GM11168 (cell line): ENCODE results near the gene PLXDC1.
"Not testable (repeated sequence)": the region's sequence is repeated elsewhere in the genome, so short reads cannot be mapped to it uniquely, and the experiment has no call there.

Experiments used
- in situ Hi-C: fragments of 300-500 bp; cut with MboI; formaldehyde crosslinking; loops from one replicate; pipeline ENCODE4 v1.12.0; 2022; ENCODE audit warnings: low sequenced_read_pairs; ENCODE audit not compliant: unreplicated experiment

PLXDC1 gene

DNA sequence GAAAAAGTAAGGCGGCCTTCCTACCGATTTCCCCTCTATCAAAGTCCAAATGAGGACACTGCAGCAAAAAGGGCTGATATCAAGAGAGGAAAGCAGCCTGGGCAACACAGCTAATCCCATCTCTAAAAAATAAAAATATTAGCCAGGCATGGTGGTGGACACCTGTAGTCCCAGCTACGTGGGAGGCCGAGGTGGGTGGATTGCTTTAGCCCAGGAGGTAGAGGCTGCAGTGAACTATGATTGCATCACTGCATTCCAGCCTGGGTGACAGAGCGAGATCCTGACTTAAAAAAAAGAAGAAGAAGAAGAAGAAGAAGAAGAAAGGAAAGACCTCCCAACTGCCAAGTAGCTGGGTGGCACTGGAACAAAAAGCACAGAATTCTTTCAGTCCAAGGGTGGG lies 31.6 kb upstream of the PLXDC1 start:
- in situ Hi-C loops = no loop called here

GRCh38 chr17:39181303-39181702 lies 29.9 kb upstream of the PLXDC1 start:
- in situ Hi-C loops = no loop called here

DNA sequence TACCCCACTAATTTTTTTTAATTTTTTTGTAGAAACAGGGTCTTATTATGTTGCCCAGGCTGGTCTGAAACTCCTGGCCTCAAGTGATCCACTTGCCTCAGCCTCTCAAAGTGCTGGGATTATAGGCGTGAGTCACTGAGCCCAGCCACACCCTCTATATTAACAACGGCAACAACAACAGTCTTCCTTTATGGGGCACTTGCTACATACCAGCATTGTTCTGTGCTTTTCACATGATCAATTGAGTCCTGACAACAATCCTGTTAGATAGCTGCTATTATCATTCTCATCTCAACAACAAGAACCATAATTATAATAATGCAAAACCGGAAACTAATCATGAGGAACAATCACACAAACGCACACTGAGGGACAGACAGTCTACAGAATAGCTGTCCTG lies 27.1 kb upstream of the PLXDC1 start:
- in situ Hi-C loops = no loop called here

DNA sequence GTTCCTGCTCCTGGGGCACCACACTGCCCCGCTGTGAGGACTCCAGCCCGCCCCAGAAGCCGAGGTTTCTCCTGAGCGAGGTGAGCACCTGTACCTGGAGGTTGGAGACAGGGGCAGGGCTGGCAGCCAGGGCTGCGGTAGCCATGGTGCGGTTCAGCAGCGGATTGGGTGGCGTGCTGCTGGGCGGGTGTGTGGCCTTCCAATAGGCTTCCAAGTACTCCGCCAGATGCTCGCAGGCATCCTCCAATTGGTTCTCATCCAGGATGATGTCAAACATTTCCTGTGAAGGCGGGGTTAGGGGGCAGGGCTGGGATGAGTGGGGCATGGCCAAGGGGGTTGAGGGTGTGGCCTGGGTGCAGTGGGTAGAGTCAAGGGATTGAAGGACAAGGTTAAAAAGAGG lies 25.8 kb upstream of the PLXDC1 start:
- in situ Hi-C loops = no loop called here

- in situ Hi-C loops = no loop called here
These were observed 24.3 kb upstream of the PLXDC1 start for GRCh38 chr17:39175695-39176093.

DNA sequence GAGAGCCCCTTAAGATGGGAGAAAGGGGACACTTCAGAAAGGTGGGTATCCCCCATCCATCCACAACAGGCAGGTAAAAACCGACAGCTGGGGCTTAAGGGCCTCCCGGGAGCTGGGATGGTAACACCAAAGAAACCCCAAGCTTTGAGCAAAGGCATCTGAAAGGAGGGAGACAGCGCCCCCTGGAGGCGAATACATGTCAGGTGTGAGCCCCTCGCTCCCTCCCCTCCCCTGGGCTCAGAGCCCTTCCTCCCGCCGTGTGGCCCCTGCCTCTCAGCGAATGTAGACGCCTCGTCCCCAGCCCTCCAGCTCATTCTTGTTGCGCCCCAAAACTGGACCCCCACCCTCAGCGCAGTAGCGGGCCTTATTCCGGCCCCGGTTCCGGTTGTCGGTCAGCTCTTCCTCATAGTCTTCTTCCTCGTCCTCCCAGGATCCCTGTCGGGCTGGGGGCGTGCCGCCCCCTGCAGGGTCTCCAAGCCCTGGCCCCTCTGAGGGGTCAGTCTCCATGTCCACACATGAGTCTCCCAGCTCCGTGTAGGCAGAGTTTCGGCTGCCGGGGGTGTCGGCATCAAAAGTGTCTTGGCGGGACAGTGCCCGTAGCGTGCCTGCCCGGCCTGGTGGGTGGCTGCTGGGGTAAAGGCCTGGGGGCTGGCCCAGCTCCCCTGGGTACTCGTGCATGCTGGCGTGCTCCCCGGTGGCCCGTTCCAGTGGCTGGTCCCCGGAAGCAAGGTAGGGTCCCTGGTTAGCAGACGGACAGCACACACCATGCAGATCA lies 23.7 kb upstream of the PLXDC1 start:
- in situ Hi-C loops = no loop called here

- in situ Hi-C loops = no loop called here
These were observed 22.3 kb upstream of the PLXDC1 start for GRCh38 chr17:39173526-39174274.

- in situ Hi-C loops = no loop called here
These were observed 21.6 kb upstream of the PLXDC1 start for GRCh38 chr17:39173080-39173479.

DNA sequence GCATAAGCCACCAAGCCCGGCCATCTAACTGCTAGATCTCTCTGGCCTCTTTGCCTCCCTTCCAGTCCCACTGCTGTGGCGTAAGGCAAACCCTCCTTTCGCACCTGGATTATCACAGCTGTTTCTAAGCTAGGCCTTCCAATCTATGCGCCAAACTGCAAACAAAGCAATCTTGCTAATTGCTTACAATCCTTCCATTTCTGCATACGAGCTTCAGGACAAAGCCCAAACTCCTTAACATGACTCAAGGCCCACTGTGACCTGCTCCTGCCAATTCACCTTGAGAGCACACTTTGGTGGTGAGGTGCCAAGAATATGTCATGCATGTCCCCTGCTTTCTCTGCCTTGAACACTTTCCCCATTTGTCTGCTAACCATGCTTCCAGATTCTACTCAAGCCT lies 20.5 kb upstream of the PLXDC1 start:
- in situ Hi-C loops = no loop called here

DNA sequence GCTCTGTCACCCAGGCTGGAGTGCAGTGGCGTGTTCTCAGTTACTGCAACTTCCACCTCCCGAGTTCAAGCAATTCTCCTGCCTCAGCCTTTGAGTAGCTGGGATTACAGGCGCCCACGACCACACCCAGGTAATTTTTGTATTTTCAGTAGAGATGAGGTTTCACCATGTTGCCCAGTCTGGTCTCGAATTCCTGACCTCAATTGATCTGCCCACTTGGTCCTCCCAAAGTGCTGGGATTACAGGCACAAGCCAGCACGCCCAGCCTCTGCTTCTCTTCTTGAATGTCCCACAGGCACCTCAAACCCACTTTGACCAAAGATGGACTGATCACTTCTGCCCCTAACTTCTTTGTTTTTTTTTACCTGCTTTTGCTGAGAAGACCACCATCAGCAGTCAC lies 19.1 kb upstream of the PLXDC1 start:
- in situ Hi-C loops = no loop called here

- in situ Hi-C loops = no loop called here
These were observed 18.7 kb upstream of the PLXDC1 start for GRCh38 chr17:39170109-39170508.

DNA sequence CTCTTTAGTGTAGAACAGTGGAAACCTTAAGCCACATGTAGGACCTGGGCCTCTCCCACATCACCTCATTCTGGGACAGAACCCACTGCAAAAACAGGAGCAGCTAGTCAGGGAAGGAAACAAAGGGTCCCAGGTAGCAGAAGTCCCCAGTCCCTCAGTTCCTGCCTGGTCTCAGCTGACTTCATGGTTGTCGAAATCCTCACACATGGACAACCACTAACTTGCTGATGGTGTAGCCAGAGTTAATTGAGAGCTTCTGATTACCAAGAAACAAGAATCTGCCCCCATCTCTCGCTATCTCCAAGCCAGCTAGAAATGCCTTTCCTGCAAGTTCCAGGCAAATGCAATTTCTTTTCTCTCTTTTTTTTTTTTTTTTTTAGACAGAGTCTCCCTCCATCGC lies 18.1 kb upstream of the PLXDC1 start:
- in situ Hi-C loops = no loop called here

DNA sequence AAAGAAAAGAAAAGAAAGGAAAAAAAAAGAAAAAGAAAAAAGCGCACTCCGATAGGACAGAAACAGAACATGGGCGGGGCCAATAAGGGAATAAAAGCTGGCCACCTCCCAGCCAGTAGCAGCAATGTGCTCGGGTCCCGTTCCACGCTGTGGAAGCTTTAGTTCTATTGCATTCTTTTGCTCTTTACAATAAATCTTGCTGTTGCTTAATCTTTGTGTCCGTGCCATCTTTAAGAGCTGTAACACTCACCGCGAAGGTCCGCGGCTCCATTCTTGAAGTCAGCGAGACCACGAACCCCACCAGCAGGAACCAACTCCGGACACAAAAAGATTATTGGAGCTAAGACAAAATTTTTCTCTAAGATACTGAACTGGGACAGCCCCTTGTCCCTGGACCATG lies 17.7 kb upstream of the PLXDC1 start:
- in situ Hi-C loops = no loop called here

DNA sequence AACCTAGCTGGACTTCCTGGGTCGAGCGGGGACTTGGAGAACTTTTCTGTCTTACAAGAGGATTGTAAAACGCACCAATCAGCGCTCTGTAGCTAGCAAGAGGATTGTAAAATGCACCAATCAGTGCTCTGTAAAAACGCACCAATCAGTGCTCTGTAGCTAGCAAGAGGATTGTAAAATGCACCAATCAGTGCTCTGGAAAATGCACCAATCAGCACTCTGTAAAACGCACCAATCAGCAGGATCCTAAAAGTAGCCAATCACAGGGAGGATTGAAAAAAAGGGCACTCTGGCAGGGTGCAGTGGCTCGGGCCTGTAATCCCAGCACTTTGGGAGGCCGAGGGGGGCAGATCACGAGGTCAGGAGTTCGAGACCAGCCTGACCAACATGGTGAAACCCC lies 17.1 kb upstream of the PLXDC1 start:
- in situ Hi-C loops = not testable (repeated sequence)

GRCh38 chr17:39167476-39167875 lies 16.0 kb upstream of the PLXDC1 start:
- in situ Hi-C loops = no loop called here

DNA sequence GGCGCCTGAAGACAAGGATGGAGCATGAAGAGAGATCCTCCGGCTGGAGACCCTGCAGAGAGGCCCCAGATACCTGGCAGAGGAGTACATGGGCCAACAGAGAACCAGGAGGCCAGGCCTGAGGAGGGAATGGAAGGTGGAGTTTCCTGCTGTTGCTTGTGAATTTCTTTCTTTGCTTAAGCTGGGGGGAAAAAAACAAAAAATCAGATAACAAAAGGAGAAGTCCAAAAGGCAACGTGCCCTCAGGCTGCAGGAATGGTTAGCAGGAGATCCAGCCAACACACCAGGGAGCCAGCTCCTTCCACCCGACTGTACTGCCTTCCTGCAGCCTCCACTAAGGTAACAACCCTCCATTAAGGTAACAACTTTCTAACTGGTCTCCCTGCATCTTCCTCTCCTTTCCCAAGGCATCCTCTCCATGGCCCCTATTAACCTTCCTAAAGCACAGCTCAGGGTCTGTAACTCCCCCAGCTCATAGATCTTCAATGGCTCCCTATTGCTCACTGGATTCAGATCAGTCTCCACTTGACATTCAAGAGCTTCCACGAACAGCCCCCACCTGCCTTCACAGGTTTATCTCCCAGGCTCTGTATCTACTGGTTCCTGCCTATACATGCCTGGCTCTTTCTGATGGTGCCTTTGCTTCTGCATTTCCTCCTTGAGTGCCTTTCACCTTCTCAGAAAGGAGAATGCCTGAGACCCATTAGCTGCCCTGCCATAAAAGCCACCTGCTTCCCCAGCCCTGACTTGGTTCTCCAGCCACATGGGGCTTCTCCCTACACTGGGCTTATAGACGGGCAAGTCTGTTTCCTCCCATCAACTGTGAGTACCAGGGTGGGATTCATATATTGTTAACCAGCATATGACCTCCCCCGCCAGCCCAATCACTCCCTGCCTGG lies 15.2 kb upstream of the PLXDC1 start:
- in situ Hi-C loops = no loop called here

- in situ Hi-C loops = no loop called here
These were observed 14.5 kb upstream of the PLXDC1 start, which contains the start of gene ARL5C for GRCh38 chr17:39165841-39166349. Gene ARL5C (minus strand): TSS chr17:39166161. CDS start chr17:39165760, 401 bp downstream.

DNA sequence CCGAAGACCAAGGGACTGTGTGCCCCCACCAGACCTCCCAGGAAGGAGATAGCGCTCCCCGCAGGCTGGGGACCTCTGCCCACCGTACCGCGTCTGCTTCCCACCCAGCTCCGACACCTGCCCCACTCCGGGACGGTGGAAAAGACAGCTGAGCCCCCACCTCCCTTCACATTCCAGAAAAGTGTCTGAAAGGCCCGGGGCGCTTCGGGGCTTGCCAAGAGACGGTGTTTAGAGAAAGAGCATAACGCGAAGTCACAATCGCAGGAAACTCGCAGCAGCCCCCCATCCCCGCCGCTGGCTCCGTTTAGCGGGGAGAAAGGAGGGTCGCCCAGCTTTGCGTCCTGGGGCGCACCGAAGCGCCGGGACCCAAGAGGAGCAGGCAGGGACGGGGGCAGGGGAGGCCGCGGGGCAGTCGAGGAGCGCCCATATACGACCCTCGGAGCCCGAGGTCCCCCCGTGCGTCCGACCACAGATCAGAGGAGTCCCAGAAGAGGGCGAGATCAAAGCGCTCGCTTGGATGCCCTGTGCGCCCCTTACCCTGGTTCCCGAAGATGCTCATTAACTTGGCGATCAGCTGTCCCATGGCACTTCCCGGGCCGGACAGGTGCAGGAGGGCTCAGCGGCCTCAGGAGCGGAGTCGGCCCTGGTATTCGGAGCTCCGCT lies 13.9 kb upstream of the PLXDC1 start:
- in situ Hi-C loops = no loop called here

- in situ Hi-C loops = no loop called here
These were observed 13.3 kb upstream of the PLXDC1 start for GRCh38 chr17:39164675-39165143.

DNA sequence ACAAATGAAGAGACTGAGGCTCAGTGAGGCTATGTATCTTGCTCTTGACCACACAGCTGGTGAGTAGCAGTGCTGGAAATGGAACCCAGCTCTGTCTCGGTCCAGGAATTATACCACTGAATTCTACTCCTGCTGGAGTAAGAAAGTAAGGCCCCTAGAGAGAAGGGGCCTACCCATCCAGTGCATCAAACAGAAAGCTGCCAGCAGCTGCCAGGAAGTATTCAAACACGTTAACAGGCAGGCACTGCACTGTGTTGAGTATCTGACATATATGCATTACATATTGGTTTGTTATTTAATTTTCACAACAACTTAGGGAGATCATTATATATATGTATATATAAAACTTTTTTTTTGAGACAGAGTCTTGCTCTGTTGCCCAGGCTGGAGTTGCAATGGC lies 10.5 kb upstream of the PLXDC1 start:
- in situ Hi-C loops = no loop called here
